Fibroblast of skin of abdomen (primary cell): ENCODE measurements around the gene PYHIN1. TPM values are rescaled to one million over a fixed set of nuclear protein-coding genes. Genes with fewer than 3 reads are reported as not detected.

ENCODE experiments used
- DNase-seq: peaks from one replicate; pipeline ENCODE4 v3.0.0-alpha.2; 2013
- polyA plus RNA-seq, 2 experiments: library from polyadenylated mRNA; unstranded; fragments of 120-200 nt; gene quantifications; one replicate each; pipeline ENCODE4 v1.2.1, GENCODE V29; 2013; ENCODE audit not compliant: insufficient read length in 2 of 2

PYHIN1 gene
- polyA plus RNA-seq (2013, experiment 1 of 2; ENCODE audit: insufficient read length): not detected
- polyA plus RNA-seq (2013, experiment 2 of 2; ENCODE audit: insufficient read length): not detected

- DNase-seq: no peak
Measured at GRCh38 chr1:158931055-158931737, at the start of gene PYHIN1. Gene PYHIN1 (plus strand): TSS chr1:158931552. CDS start chr1:158936911, 5,359 bp downstream.

- DNase-seq: no peak
Measured at GRCh38 chr1:158893654-158894053, 37.7 kb upstream of the PYHIN1 start.

- no peak for DNase-seq
Measured at GRCh38 chr1:158898722-158899121, 32.6 kb upstream of the PYHIN1 start.

GRCh38 chr1:158901623-158902022, 29.7 kb upstream of the PYHIN1 start:
- DNase-seq: no peak

DNA sequence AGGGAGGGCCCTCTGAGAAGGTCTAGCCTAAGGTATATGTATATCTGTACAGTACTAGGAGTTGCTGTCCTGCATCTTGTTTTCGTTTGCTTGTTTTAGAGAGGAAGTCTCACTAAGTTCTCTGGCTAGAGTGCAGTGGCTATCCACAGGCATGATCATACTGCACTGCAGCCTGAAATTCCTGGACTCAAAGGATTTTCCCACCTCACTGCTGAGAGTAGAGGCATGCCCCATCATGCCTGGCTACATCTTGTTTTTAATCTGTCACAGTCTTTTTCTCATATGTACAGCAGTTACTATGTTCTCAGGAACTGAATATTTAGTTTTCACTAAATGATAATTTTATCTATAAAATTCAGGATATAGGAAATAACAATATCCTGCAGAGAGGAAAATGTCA, 15.3 kb upstream of the PYHIN1 start:
- DNase-seq: no peak

- no peak for DNase-seq
Measured at GRCh38 chr1:158924677-158925076, 6.7 kb upstream of the PYHIN1 start.

DNA sequence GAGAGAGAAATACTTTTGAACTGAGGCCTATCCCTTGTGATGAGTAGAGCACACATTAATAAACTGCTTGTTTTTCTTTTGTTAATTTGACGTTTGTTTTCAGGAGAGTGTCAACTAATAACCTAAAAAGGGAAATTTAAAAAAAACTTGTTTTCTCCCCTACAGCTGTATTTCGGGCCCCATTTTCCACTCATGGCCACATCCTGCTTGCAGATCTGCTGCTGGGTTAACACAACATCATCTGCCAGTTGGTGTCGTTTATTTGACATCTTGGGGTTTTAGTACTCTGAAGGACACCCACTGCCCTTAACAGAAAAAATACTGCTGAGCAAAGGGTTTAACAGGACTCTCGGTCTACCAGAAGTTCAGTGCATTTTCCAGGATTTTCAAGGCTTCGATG, 848 bp upstream of the PYHIN1 start:
- no peak for DNase-seq

- no peak for DNase-seq
Measured at GRCh38 chr1:158932171-158932570, 819 bp downstream of the PYHIN1 start.

- DNase-seq: no peak
Measured at GRCh38 chr1:158933621-158934020, 2.3 kb downstream of the PYHIN1 start.

DNA sequence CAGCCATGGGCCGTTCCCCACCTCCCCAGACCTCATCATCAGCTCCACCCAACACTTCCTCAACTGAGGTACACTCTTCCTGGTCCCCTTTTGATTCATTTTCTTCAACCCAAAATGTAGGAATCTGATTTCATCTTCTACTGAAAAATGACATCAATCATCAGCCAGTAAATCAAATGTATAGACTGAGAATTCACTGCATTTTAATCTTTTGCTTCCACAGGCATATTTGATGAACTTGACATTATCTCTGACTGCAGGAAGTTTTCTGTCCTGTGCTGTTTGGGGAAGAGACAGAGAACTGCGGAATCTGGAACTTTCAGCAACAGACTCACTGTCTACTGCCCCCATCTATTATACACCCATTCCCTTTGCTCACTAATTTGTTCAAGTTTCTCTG, 7.8 kb downstream of the PYHIN1 start:
- DNase-seq: no peak

GRCh38 chr1:158941317-158941716, 10.0 kb downstream of the PYHIN1 start:
- no peak for DNase-seq

DNA sequence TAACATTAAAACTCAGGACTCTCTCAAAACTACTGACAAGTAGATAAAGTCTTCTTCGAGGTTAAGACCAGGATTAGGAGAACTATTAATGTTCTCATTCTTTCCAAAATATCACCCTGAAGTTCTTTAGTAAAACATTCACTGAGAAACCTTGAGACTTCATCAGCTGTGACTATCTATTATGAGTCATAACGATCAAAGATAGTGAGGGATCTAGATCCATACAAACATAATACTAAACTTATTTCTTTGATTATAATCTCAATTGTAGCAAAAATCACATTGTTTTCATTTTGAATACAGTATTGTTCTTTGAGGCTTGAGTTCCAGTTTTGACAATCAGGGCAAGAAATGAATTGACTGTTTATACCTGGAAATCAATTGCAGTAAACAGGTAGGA, 11.1 kb downstream of the PYHIN1 start:
- DNase-seq: no peak

GRCh38 chr1:158943059-158943458, 11.7 kb downstream of the PYHIN1 start:
- DNase-seq: no peak

DNA sequence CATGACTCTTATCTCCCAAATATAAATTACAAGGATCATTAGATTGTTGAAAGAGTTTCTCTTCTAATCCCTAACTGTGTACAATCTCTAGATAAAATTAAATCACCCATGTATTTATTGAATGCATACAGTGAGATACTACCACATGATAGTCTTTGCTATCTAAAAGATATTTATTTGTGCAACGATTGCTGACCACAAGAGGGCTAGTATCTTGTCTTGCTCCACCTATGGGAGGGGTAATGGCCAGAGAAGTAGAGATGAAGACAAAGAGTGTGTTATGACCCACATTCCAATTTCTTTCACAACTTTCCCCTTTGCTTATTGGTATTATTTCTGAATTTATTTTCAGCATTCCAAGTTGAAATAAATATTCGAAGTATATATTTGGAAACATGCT, 13.7 kb downstream of the PYHIN1 start:
- DNase-seq: no peak

DNA sequence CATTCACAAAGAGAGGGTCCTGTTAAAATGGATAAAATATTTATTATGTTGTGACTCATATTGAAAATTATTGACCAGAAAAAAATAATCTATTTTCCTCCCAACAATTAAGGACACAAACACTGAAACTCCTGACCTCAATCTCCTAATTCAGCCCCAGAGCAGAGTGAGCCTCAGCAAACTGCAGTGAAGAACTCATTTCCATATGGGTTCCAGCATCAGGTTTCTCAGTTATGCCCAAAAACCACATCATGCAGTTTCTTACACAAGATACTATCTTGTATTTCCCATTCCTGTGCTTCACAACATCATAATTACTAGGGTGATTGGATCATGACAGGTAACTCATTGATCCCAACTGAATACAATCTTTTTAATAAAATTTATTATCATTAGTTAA, 15.4 kb downstream of the PYHIN1 start:
- no peak for DNase-seq

GRCh38 chr1:158951956-158952355, 20.6 kb downstream of the PYHIN1 start:
- no peak for DNase-seq

GRCh38 chr1:158952416-158952815, 21.1 kb downstream of the PYHIN1 start:
- DNase-seq: no peak

- DNase-seq: no peak
Measured at GRCh38 chr1:158961178-158961577, 29.8 kb downstream of the PYHIN1 start.

DNA sequence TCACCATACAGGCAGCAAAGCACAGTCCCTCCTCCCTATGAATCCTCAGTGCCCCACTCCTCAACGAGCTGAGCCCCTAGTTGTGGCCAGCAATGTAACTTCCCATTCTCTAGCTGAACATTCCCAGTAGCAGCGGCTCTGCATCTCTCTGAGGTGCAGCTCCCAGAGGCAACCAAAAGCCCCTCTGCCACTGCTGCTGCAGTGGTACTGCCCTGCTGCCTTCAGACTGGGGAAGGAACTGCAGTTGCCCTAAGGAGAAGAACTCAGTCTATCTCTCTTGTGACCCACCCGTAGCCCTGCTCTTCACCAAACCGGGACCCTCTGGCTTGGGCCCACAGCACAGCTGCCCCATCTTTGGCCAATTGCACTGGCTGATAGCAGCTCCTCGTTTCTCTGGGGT, 31.6 kb downstream of the PYHIN1 start:
- DNase-seq: no peak

DNA sequence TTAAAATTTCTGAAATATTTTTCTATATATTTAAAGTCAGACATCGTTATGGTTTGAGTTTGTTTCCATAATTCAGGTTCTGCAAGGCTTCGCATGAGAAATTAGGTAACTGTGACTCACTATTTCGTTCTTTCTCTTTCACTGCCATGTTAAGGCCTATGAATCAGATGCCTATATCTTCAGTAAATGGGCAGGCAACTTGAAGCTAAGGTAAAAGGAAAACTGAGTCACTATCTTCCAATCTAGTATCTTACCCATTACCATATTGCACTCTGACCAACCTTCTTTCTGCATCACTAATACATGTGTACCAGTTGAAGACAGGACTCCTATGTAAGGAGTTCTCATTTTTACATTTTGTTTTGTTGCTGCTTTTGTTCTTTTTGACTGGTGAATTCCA, 37.8 kb downstream of the PYHIN1 start:
- no peak for DNase-seq

GRCh38 chr1:158969855-158970254, 38.5 kb downstream of the PYHIN1 start:
- DNase-seq: no peak

GRCh38 chr1:158972841-158973240, 41.5 kb downstream of the PYHIN1 start:
- DNase-seq: no peak

GRCh38 chr1:158976219-158976618, 44.9 kb downstream of the PYHIN1 start:
- DNase-seq: no peak

GRCh38 chr1:158978730-158979129, 47.4 kb downstream of the PYHIN1 start:
- DNase-seq: no peak

DNA sequence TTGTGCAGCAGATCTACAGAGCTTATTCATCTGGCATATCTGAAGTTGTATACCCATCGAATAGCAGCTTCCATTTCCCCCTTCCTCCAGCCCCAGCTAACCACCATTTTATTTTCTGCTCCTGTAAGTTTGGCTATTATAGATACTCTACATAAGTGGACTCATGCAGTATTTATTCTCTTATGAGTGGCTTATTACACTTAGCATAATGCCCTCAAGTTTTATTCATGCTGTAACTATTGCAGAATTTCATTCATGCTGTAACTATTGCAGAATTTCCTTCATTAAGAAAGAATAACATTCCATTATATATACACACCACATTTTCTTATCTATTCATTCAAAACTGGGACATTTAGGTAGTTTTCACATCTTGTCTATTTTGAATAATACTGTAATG, 47.9 kb downstream of the PYHIN1 start:
- no peak for DNase-seq
